ENCODE results near the gene RFNG.

RFNG gene

GRCh38 chr17:82070611-82071010 is 19.0 kb upstream of the RFNG start:
- H3K4me1 ChIP-seq (ENCODE audit: control insufficient read depth, low read length) = peaks cover 12% of the 10 kb centered on the region
- H3K36me3 ChIP-seq (ENCODE audit: control insufficient read depth, low read length) = no peaks in the 10 kb centered on the region
- TF ChIP-seq CTCF (IDR thresholded peaks at IDR 0.05; ENCODE audit: low read depth, low read length, poor library complexity, severe bottlenecking) = no peak
- no peak for TF ChIP-seq EZH2phosphoT487 (IDR thresholded peaks at IDR 0.05; ENCODE audit: borderline replicate concordance, low read length)
- H3K4me3 ChIP-seq (ENCODE audit: low read length) = no peak overlapping the region
- no peak overlapping the region for H3K27ac ChIP-seq (ENCODE audit: low read depth, low read length)
- H3F3A ChIP-seq (ENCODE audit: control insufficient read depth, insufficient read depth) = peaks cover 4% of the 10 kb centered on the region; the same call in 1 of the 2 replicates
- H3K9me3 ChIP-seq (ENCODE audit: control insufficient read depth, insufficient read depth, low read length) = no peaks in the 10 kb centered on the region
- no peaks in the 10 kb centered on the region for H4K20me1 ChIP-seq (ENCODE audit: control insufficient read depth, insufficient read depth, low read depth, low read length)
- H3K79me2 ChIP-seq (ENCODE audit: control insufficient read depth, low read length) = peaks cover 8% of the 10 kb centered on the region
- no peak overlapping the region for H3K4me2 ChIP-seq (ENCODE audit: low read length)
- H3K9me2 ChIP-seq (replicated peaks; ENCODE audit: control insufficient read depth, low read length) = no peaks in the 10 kb centered on the region
- peaks cover 3% of the 10 kb centered on the region; the same call in 1 of the 2 replicates for H3K27me3 ChIP-seq (ENCODE audit: control insufficient read depth, low read length)

GRCh38 chr17:82065638-82066303 is 14.2 kb upstream of the RFNG start, which contains the start of gene DUS1L:
Gene DUS1L, minus strand, starts transcription at chr17:82065804. Its CDS starts 745 bp downstream, at chr17:82065059.
- Histone ChIP-seq H4K20me1 (ENCODE audit: control insufficient read depth, insufficient read depth, low read depth, low read length) (peaks cover 6% of the 10 kb centered on the region; the same call in 1 of the 2 replicates), H3K9me2 (replicated peaks; ENCODE audit: control insufficient read depth, low read length) (no peaks in the 10 kb centered on the region), H3K79me2 (ENCODE audit: control insufficient read depth, low read length) (peaks cover 36% of the 10 kb centered on the region), H3K27me3 (ENCODE audit: control insufficient read depth, low read length) (no peaks in the 10 kb centered on the region), H3K27ac (ENCODE audit: low read depth, low read length) (peak within 1 kb of the TSS; percentile 13; the same call in 1 of the 2 replicates), H3K4me1 (ENCODE audit: control insufficient read depth, low read length) (peaks cover 20% of the 10 kb centered on the region), H3K36me3 (ENCODE audit: control insufficient read depth, low read length) (peaks cover 42% of the 10 kb centered on the region), H3F3A (ENCODE audit: control insufficient read depth, insufficient read depth) (no peaks in the 10 kb centered on the region), H3K4me3 (ENCODE audit: low read length) (peak within 1 kb of the TSS; percentile 95), H3K9me3 (ENCODE audit: control insufficient read depth, insufficient read depth, low read length) (no peaks in the 10 kb centered on the region), H3K4me2 (ENCODE audit: low read length) (peak within 1 kb of the TSS; percentile 89)
- TF ChIP-seq EZH2phosphoT487 (IDR thresholded peaks at IDR 0.05; ENCODE audit: borderline replicate concordance, low read length) = no peak
- no peak for TF ChIP-seq CTCF (IDR thresholded peaks at IDR 0.05; ENCODE audit: low read depth, low read length, poor library complexity, severe bottlenecking)

GRCh38 chr17:82065193-82065637 is 13.6 kb upstream of the RFNG start:
- Histone ChIP-seq H3F3A (ENCODE audit: control insufficient read depth, insufficient read depth) (no peaks in the 10 kb centered on the region), H3K4me1 (ENCODE audit: control insufficient read depth, low read length) (peaks cover 20% of the 10 kb centered on the region), H3K79me2 (ENCODE audit: control insufficient read depth, low read length) (peaks cover 36% of the 10 kb centered on the region), H3K4me3 (ENCODE audit: low read length) (peak overlapping the region; percentile 95), H3K27ac (ENCODE audit: low read depth, low read length) (peak overlapping the region; percentile 13; the same call in 1 of the 2 replicates), H3K9me3 (ENCODE audit: control insufficient read depth, insufficient read depth, low read length) (no peaks in the 10 kb centered on the region), H3K4me2 (ENCODE audit: low read length) (peak overlapping the region; percentile 75), H3K9me2 (replicated peaks; ENCODE audit: control insufficient read depth, low read length) (no peaks in the 10 kb centered on the region), H4K20me1 (ENCODE audit: control insufficient read depth, insufficient read depth, low read depth, low read length) (peaks cover 6% of the 10 kb centered on the region; the same call in 1 of the 2 replicates), H3K27me3 (ENCODE audit: control insufficient read depth, low read length) (no peaks in the 10 kb centered on the region), H3K36me3 (ENCODE audit: control insufficient read depth, low read length) (peaks cover 48% of the 10 kb centered on the region)
- TF ChIP-seq EZH2phosphoT487 (IDR thresholded peaks at IDR 0.05; ENCODE audit: borderline replicate concordance, low read length) (no peak), CTCF (IDR thresholded peaks at IDR 0.05; ENCODE audit: low read depth, low read length, poor library complexity, severe bottlenecking) (no peak)
